ENCODE data around the gene OR8D4.
"Not testable (repeated sequence)": the region's sequence is repeated elsewhere in the genome, so short reads cannot be mapped to it uniquely, and the experiment has no call there.

Gene OR8D4

GRCh38 chr11:123901867-123902266 lies at the start of gene OR8D4:
OR8D4 (plus strand) TSS chr11:123902167; CDS start chr11:123906432, 4,265 bp downstream.
- no peak for DNase-seq

GRCh38 chr11:123852321-123852720 lies 49.6 kb upstream of the OR8D4 start:
- DNase-seq = no peak

- DNase-seq = no peak
Observed at GRCh38 chr11:123853038-123853437, 48.9 kb upstream of the OR8D4 start.

- no peak for DNase-seq
Observed at GRCh38 chr11:123856444-123856843, 45.5 kb upstream of the OR8D4 start.

- DNase-seq = no peak
Observed at GRCh38 chr11:123859731-123860130, 42.2 kb upstream of the OR8D4 start.

- not testable (repeated sequence) for DNase-seq
Observed at GRCh38 chr11:123865293-123865692, 36.7 kb upstream of the OR8D4 start.

- DNase-seq = not testable (repeated sequence)
Observed at GRCh38 chr11:123867795-123868194, 34.2 kb upstream of the OR8D4 start.

- DNase-seq = no peak
Observed at GRCh38 chr11:123880912-123881311, 21.1 kb upstream of the OR8D4 start.

GRCh38 chr11:123885570-123885969 lies 16.4 kb upstream of the OR8D4 start, which contains the start of gene TMEM225:
TMEM225 (minus strand) TSS chr11:123885670; CDS start chr11:123885425, 245 bp downstream.
- no peak for DNase-seq

- no peak for DNase-seq
Observed at GRCh38 chr11:123892031-123892430, 9.9 kb upstream of the OR8D4 start.

- DNase-seq = no peak
Observed at GRCh38 chr11:123899792-123900191, 2.2 kb upstream of the OR8D4 start.

GRCh38 chr11:123903932-123904331 lies 2.0 kb downstream of the OR8D4 start:
- no peak for DNase-seq

- no peak for DNase-seq
Observed at GRCh38 chr11:123904932-123905331, 3.0 kb downstream of the OR8D4 start.

GRCh38 chr11:123905826-123906225 lies 3.9 kb downstream of the OR8D4 start:
- no peak for DNase-seq

GRCh38 chr11:123920943-123921342 lies 19.0 kb downstream of the OR8D4 start:
- DNase-seq = no peak

GRCh38 chr11:123924027-123924426 lies 22.1 kb downstream of the OR8D4 start:
- no peak for DNase-seq

- no peak for DNase-seq
Observed at GRCh38 chr11:123939317-123939716, 37.4 kb downstream of the OR8D4 start, which contains the start of gene OR4D5. OR4D5 (plus strand) TSS chr11:123939617; CDS start chr11:123939617, 0 bp downstream.

- DNase-seq = no peak
Observed at GRCh38 chr11:123942413-123942812, 40.4 kb downstream of the OR8D4 start.

GRCh38 chr11:123943738-123944137 lies 41.8 kb downstream of the OR8D4 start, which contains the start of gene OR6T1:
OR6T1 (minus strand) TSS chr11:123943838; CDS start chr11:123943838, 0 bp downstream.
- no peak for DNase-seq

- no peak for DNase-seq
Observed at GRCh38 chr11:123945132-123945531, 43.2 kb downstream of the OR8D4 start.

GRCh38 chr11:123956752-123957151 lies 54.8 kb downstream of the OR8D4 start:
- DNase-seq = no peak

Measured in HCEC 1CT (cell line).